CD4-positive, alpha-beta T cell (primary cell): ENCODE results near the gene DOCK2. TPM values are rescaled to one million over a fixed set of nuclear protein-coding genes. Genes with fewer than 3 reads are reported as not detected.

Experiments used
- ATAC-seq: fragments of 200-7000 bp; cut with Tn5 transposase; one replicate; pipeline ENCODE4 v1.10.0; 2022; ENCODE audit warnings: mild to moderate bottlenecking; ENCODE audit not compliant: poor library complexity
- CTCF ChIA-PET: fragments of 350-600 bp; sonication (Branson Sonifier 250); formaldehyde crosslinking; loops from one replicate; lab custom pipeline; 2021; ENCODE audit warnings: antibody characterized with exemption, inconsistent platforms; lab: Charles Lee
- POLR2A ChIA-PET: fragments of 350-600 bp; sonication (Branson Sonifier 250); formaldehyde crosslinking; loops from one replicate; lab custom pipeline; 2021; ENCODE audit warnings: antibody characterized with exemption, inconsistent platforms; lab: Charles Lee
- DNase-seq, 14 experiments: peaks; one replicate each; pipeline ENCODE4 v3.0.0-alpha.2; 2013 to 2020; ENCODE audit warnings: mixed read lengths in 2 of 14
- H3K27ac ChIP-seq, 2 donors: one replicate each; pipeline versions ENCODE4 v1.5.1 to v1.7.0; 2013; ENCODE audit warnings: low read length in 2 of 2, low read depth in 1 of 2, mild to moderate bottlenecking in 1 of 2
- H3K27me3 ChIP-seq, 2 experiments: 1 replicate in 1 of 2; 2 replicates in 1 of 2; pipeline versions ENCODE4 v1.6.1 to v1.7.0; 2013; ENCODE audit warnings: low read length in 2 of 2, control low read depth in 1 of 2, mild to moderate bottlenecking in 1 of 2, moderate library complexity in 1 of 2; ENCODE audit not compliant: insufficient read depth in 2 of 2, control insufficient read depth in 1 of 2
- H3K36me3 ChIP-seq: one replicate; pipeline ENCODE4 v1.6.1; 2013; ENCODE audit warnings: low read length, control low read depth; ENCODE audit not compliant: insufficient read depth
- H3K4me1 ChIP-seq: one replicate; pipeline ENCODE4 v1.6.1; 2013; ENCODE audit warnings: low read length, control low read depth; ENCODE audit not compliant: insufficient read depth
- H3K4me3 ChIP-seq: one replicate; pipeline ENCODE4 v1.5.1; 2013; ENCODE audit warnings: mild to moderate bottlenecking, low read length, moderate library complexity
- H3K9me3 ChIP-seq, 2 experiments: 1 replicate in 1 of 2; 2 replicates in 1 of 2; pipeline versions ENCODE4 v1.6.1 to v1.7.0; 2013; ENCODE audit warnings: low read length in 2 of 2, mild to moderate bottlenecking in 2 of 2, control low read depth in 1 of 2, moderate library complexity in 1 of 2; ENCODE audit not compliant: control insufficient read depth in 1 of 2, insufficient read depth in 1 of 2
- H3K27ac Mint-ChIP-seq: one replicate; pipeline ENCODE4 v1.8.0; 2020; ENCODE audit warnings: mixed read lengths
- H3K27me3 Mint-ChIP-seq: one replicate; pipeline ENCODE4 v1.8.0; 2021; ENCODE audit warnings: mixed read lengths
- H3K36me3 Mint-ChIP-seq: one replicate; pipeline ENCODE4 v1.8.0; 2021; ENCODE audit warnings: low read depth, mixed read lengths
- H3K4me1 Mint-ChIP-seq: one replicate; pipeline ENCODE4 v1.8.0; 2021; ENCODE audit warnings: low read depth, mixed read lengths
- H3K4me3 Mint-ChIP-seq: one replicate; pipeline ENCODE4 v1.8.0; 2020; ENCODE audit warnings: mild to moderate bottlenecking, mixed read lengths
- H3K9me3 Mint-ChIP-seq: one replicate; pipeline ENCODE4 v1.8.0; 2020; ENCODE audit warnings: mixed read lengths
- intact Hi-C, 2 experiments: fragments of 100-400 bp; cut with DNase I in 1 of 2; cut with micrococcal nuclease in 1 of 2; formaldehyde crosslinking; loops; one replicate each; pipeline versions ENCODE4 v1.15.1 to v1.9.0; 2023 to 2025; cut with DNase I, micrococcal nuclease
- total RNA-seq, 174 experiments: library from RNA in 2 of 174; stranded (reverse) in 2 of 174; gene quantifications; one replicate each; pipeline ENCODE4 v1.2.3 and lab custom pipeline; 2021 to 2026
- TF ChIP-seq, protein P1 (sequence below): fragments of 200-600 bp; IDR thresholded peaks from one replicate; pipeline ENCODE4 v1.8.0; 2022; ENCODE audit warnings: antibody characterized with exemption, mild to moderate bottlenecking

DOCK2 gene
- total RNA-seq, 2 experiments from 2014 or later = 220 to 229 TPM

DNA sequence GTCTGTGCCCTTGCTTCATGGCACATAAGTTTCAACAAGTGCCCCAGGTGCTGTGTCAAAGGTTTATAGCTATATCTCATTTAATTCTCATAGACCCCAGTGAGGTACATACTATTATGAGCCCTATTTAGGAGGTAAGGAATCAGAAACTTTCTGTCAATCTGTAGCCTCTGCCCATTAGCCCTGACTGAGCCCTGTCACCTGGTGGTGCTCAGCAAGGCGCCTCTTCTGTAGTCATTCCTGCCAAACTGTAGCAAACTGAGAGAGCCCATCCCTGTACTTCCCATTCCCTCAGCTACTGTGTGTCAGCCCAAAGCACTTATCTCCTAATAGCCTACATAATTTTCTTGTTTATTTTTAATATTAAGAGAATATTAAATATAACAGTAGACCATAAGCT lies 422.1 kb downstream of the DOCK2 start:
- ChIA-PET POLR2A (interaction anchor here (0.6 kb wide), 1 partner anchor 58 kb away, joined by 3 read pairs; no protein-coding TSS in a partner anchor), CTCF (no interaction called here)
- no peak overlapping the region for H3K27ac Mint-ChIP-seq
- no peaks in the 10 kb centered on the region for H3K27me3 Mint-ChIP-seq
- peaks cover 86% of the 10 kb centered on the region for H3K36me3 ChIP-seq
- no peak overlapping the region for H3K4me3 Mint-ChIP-seq
- peaks cover 98% of the 10 kb centered on the region for H3K36me3 Mint-ChIP-seq
- intact Hi-C loops = no loop called here
- H3K27me3 ChIP-seq = no peaks in the 10 kb centered on the region
- TF ChIP-seq, protein P1, sequence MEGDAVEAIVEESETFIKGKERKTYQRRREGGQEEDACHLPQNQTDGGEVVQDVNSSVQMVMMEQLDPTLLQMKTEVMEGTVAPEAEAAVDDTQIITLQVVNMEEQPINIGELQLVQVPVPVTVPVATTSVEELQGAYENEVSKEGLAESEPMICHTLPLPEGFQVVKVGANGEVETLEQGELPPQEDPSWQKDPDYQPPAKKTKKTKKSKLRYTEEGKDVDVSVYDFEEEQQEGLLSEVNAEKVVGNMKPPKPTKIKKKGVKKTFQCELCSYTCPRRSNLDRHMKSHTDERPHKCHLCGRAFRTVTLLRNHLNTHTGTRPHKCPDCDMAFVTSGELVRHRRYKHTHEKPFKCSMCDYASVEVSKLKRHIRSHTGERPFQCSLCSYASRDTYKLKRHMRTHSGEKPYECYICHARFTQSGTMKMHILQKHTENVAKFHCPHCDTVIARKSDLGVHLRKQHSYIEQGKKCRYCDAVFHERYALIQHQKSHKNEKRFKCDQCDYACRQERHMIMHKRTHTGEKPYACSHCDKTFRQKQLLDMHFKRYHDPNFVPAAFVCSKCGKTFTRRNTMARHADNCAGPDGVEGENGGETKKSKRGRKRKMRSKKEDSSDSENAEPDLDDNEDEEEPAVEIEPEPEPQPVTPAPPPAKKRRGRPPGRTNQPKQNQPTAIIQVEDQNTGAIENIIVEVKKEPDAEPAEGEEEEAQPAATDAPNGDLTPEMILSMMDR = no peak
- ATAC-seq = no peak
- H3K4me1 ChIP-seq = no peaks in the 10 kb centered on the region
- peaks cover 0 to 15% of the 10 kb centered on the region in 2 experiments for H3K9me3 ChIP-seq
- no peaks in the 10 kb centered on the region for H3K9me3 Mint-ChIP-seq
- H3K27ac ChIP-seq = no peak overlapping the region
- H3K4me3 ChIP-seq = no peak overlapping the region
- DNase-seq = no peak
- H3K4me1 Mint-ChIP-seq = no peaks in the 10 kb centered on the region

DNA sequence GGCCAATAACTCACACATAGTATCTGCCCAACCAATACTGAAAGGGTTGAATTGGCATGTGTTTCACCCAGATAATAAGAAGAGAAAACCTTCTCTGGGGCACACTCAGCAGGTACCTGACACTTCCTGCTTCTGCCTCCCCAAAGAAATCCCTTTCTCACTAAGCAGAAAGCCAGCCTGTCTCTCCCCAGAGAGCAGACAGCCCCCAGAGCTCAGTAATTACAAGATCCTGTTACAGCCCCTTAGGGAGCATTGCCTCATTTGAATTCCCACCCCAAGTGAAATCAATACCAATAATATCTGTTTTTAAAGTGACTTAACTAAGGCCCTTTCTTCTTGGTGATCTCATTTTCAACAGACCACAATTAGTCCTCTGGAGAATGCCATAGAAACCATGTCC lies 430.1 kb downstream of the DOCK2 start:
- Histone ChIP-seq H3K4me3 (no peak overlapping the region), H3K27me3 (no peaks in the 10 kb centered on the region), H3K4me1 (no peaks in the 10 kb centered on the region), H3K9me3 (peaks cover 0 to 3% of the 10 kb centered on the region in 2 experiments), H3K36me3 (peaks cover 75% of the 10 kb centered on the region), H3K27ac (no peak overlapping the region)
- CTCF ChIA-PET = no interaction called here
- POLR2A ChIA-PET = interaction anchor here (0.5 kb wide), 1 partner anchor 849 kb away, joined by 3 read pairs; no protein-coding TSS in a partner anchor
- no peaks in the 10 kb centered on the region for H3K9me3 Mint-ChIP-seq
- no peak for DNase-seq
- peaks cover 98% of the 10 kb centered on the region for H3K36me3 Mint-ChIP-seq
- intact Hi-C loops = no loop called here
- no peaks in the 10 kb centered on the region for H3K4me1 Mint-ChIP-seq
- ATAC-seq = no peak
- TF ChIP-seq, protein P1 = no peak
- H3K27ac Mint-ChIP-seq = no peak overlapping the region
- H3K4me3 Mint-ChIP-seq = no peak overlapping the region
- H3K27me3 Mint-ChIP-seq = no peaks in the 10 kb centered on the region

DNA sequence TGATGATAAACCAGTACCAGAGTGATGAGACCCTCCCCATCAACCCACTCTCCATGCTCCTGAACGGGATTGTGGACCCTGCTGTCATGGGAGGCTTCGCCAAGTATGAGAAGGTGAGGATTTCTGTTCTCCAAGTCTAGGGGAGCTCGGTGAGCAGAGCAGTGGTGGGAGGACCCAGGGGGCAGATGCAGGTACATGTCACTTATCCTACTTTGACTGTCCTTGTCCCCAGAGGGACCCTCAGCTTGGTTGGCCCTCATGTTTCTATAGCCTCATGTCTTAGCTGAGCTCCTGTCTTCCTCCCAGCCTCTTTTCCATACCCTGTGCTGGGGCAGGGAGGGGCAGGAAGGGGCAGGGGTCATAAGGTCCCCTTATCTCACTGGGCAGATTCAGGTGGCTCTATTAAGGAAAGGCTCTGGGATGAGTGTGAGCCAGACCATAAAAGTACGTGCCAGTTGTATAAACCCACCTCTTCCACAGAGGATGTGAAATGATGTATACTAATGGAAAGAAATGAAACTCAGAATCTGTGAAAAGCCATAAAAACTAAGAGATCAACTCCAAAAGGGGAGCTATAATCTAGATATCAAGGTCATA lies 430.6 kb downstream of the DOCK2 start:
- ChIA-PET CTCF (no interaction called here), POLR2A (no interaction called here)
- H3K9me3 Mint-ChIP-seq = no peaks in the 10 kb centered on the region
- ATAC-seq = no peak
- no peak overlapping the region for H3K4me3 ChIP-seq
- peaks cover 0 to 3% of the 10 kb centered on the region in 2 experiments for H3K9me3 ChIP-seq
- no peak overlapping the region for H3K27ac ChIP-seq
- H3K27ac Mint-ChIP-seq = no peak overlapping the region
- H3K36me3 ChIP-seq = peaks cover 70% of the 10 kb centered on the region
- H3K4me1 ChIP-seq = no peaks in the 10 kb centered on the region
- H3K36me3 Mint-ChIP-seq = peaks cover 98% of the 10 kb centered on the region
- intact Hi-C loops = no loop called here
- no peak for DNase-seq
- no peak overlapping the region for H3K4me3 Mint-ChIP-seq
- no peaks in the 10 kb centered on the region for H3K27me3 Mint-ChIP-seq
- H3K27me3 ChIP-seq = no peaks in the 10 kb centered on the region
- no peaks in the 10 kb centered on the region for H3K4me1 Mint-ChIP-seq
- TF ChIP-seq, protein P1 = no peak
